ENCODE results near the gene DEFB113.

DEFB113 gene

DNA sequence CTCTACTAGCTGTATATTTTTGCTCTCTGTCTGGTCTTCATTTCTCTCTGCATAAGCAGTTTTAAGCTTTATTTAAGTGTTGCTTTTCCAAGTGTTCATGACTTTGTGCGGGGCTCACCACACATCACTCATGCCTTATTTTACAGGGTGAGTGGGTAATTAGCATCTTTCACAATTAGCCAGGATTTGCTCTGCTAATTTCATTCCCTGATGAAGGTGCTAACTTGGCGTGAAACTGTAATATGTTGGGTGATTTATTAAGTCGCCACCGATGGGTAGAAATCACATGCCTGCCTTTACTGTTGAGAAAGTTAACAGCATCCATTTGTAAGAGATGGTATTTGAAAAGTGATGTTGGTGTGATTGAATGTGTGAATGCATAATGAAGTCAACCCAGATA is 50.2 kb downstream of the DEFB113 start:
- TF ChIP-seq POLR2A (IDR thresholded peaks at IDR 0.05; ENCODE audit: low read depth, low read length): no peak
- DNase-seq (ENCODE audit: insufficient read length, low spot score) (no peak), FAIRE-seq (no peak)

DNA sequence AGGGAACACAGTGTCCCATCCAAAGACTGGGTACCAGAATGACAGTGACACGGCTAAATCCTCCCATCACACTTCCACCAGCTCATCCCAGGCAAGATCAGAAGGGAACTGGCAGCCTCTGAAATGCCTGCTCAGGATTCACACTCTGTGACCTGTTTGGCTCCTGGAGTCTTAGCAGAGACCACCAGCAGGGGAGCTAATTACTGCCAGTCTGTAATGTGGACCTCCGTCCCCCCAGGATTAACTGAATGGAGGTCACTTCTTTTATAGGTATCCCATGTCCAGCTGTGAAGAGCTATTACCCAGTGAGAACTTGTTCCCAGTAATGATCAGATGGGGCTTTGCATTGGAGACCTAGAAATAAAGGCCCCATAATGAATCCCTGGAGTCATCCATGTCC is 50.6 kb downstream of the DEFB113 start:
- TF ChIP-seq POLR2A (IDR thresholded peaks at IDR 0.05; ENCODE audit: low read depth, low read length): no peak

More for the DNA sequence above, 50.6 kb downstream of the DEFB113 start:
- no peak for DNase-seq (ENCODE audit: insufficient read length, low spot score)
- no peak for FAIRE-seq

Data from H54 (cell line).